Esophagus squamous epithelium (tissue), 5 donors: ENCODE results near the gene TRIM49D2. TPM values are rescaled to one million over a fixed set of nuclear protein-coding genes. Genes with fewer than 3 reads are reported as not detected.
"Not testable (repeated sequence)": the region's sequence is repeated elsewhere in the genome, so short reads cannot be mapped to it uniquely, and the experiment has no call there.

Experiments
- DNase-seq: peaks from one replicate; lab custom pipeline; 2025; lab: John Stamatoyannopoulos, UW
- H3K27ac ChIP-seq, 4 donors: fragments of 200-600 bp; sonication (generic); one replicate each; pipeline ENCODE4 v1.5.1; 2016 to 2019; ENCODE audit warnings: mild to moderate bottlenecking in 1 of 4
- H3K27me3 ChIP-seq, 4 donors: fragments of 200-600 bp; sonication (generic); 1 replicate in 3 of 4; 2 replicates in 1 of 4; pipeline versions ENCODE4 v1.5.1 to v1.6.0; 2017 to 2021; ENCODE audit warnings: antibody characterized with exemption in 1 of 4
- H3K36me3 ChIP-seq, 3 donors: fragments of 200-600 bp; sonication (generic); one replicate each; pipeline ENCODE4 v1.5.1; 2016 to 2019
- H3K4me1 ChIP-seq, 3 donors: fragments of 200-600 bp; sonication (generic); one replicate each; pipeline ENCODE4 v1.5.1; 2017 to 2019
- H3K4me3 ChIP-seq, 4 donors: fragments of 200-600 bp; sonication (generic); 1 replicate in 3 of 4; 2 replicates in 1 of 4; pipeline ENCODE4 v1.5.1; 2016 to 2019; ENCODE audit warnings: mild to moderate bottlenecking in 2 of 4, moderate library complexity in 1 of 4
- H3K9me3 ChIP-seq, 3 donors: fragments of 200-600 bp; sonication (generic); one replicate each; pipeline ENCODE4 v1.5.1; 2016 to 2019
- POLR2A ChIP-seq, 4 donors: fragments of 450-650 bp; IDR thresholded peaks; one replicate each; pipeline ENCODE4 v1.6.1; 2017; ENCODE audit warnings: antibody characterized with exemption in 4 of 4, mild to moderate bottlenecking in 4 of 4, moderate library complexity in 3 of 4
- WGBS, 2 donors: methylation state at CpG; one replicate each; pipeline ENCODE4 v1.1.5; 2018; 5-methylcytosine and 5-hydroxymethylcytosine counted together
- intact Hi-C: fragments of 100-400 bp; cut with DNase I; formaldehyde crosslinking; loops from one replicate; pipeline ENCODE4 v1.15.0; 2022
- small RNA-seq, 4 donors: library from RNA; depleted of rRNA; stranded (forward); fragments of <200 nt; gene quantifications; one replicate each; pipeline ENCODE3, GENCODE V24; 2016
- total RNA-seq, 4 donors: library from RNA; depleted of rRNA; stranded (reverse); fragments of >200 nt; gene quantifications; one replicate each; pipeline ENCODE4 v1.1.0, GENCODE V29; 2016
- TF ChIP-seq, protein P1 (sequence below), 6 experiments: fragments of 450-650 bp in 4 of 6; fragments of 200-600 bp in 2 of 6; sonication (generic) in 2 of 6; IDR thresholded peaks; one replicate each; pipeline ENCODE4 v1.5.1; 2016 to 2019; ENCODE audit warnings: antibody characterized with exemption in 6 of 6, mild to moderate bottlenecking in 4 of 6, moderate library complexity in 4 of 6
- donor health status: DM: yes; HTN: yes; CAD: no.

The TRIM49D2 gene, protein sequence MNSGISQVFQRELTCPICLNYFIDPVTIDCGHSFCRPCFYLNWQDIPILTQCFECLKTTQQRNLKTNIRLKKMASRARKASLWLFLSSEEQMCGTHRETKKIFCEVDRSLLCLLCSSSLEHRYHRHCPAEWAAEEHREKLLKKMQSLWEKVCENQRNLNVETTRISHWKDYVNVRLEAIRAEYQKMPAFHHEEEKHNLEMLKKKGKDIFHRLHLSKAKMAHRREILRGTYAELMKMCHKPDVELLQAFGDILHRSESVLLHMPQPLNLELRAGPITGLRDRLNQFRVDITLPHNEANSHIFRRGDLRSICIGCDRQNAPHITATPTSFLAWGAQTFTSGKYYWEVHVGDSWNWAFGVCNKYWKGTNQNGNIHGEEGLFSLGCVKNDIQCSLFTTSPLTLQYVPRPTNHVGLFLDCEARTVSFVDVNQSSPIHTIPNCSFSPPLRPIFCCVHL
- not detected for total RNA-seq

DNA sequence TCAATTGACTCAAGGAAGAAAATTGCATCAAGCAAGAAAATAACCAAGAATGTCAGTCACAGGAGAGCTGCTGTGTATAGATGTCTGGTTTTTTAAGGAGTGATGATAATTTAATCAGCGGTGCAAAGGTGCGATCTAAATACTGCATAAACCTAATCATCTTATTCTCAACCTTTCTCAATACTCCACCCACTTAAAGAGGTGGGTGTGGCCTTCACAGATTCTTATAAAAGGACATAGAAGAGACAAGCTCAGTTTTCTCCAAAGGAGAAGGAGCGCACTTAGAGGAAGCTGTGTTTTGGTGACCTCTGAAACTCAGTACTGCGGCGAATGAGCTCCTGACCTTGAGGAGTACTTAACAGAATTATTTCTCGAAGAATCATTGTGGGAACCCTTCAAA is at the start of gene TRIM49D2:
Gene TRIM49D2 (plus strand): TSS at position 301 of the 400 bp plus-strand sequence. CDS start 2,698 bp downstream, outside the sequence.
- H3K36me3 ChIP-seq, H3K27me3 ChIP-seq, intact Hi-C loops, H3K4me3 ChIP-seq, H3K27ac ChIP-seq, H3K4me1 ChIP-seq, H3K9me3 ChIP-seq, DNase-seq: not testable (repeated sequence)
- 94 to 97% methylated on average over 2 of the region's 6 CpGs for WGBS, 2 donors

DNA sequence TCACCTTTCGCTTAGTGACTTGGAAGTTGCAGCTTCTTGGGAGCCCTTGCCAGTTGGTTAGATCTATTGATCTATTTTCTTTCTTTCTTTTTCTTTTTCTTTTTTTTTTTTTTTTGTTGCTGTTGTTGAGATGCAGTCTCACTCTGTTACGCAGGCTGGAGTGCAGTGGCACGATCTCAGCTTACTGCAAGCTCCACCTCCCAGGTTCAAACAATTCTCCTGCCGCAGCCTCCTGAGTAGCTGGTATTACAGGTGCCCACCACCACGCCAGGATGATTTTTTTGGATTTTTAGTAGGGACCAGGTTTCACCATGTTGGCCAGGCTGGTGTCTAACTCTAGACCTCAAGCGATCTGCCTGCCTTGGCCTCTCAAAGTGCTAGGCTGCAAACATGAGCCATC is 46.4 kb upstream of the TRIM49D2 start:
- H3K4me1 ChIP-seq, H3K9me3 ChIP-seq, intact Hi-C loops, H3K36me3 ChIP-seq, H3K4me3 ChIP-seq, DNase-seq, H3K27me3 ChIP-seq, H3K27ac ChIP-seq: not testable (repeated sequence)
- WGBS, 2 donors: 82% methylated on average over 3 of the region's 6 CpGs; no CpG with 5 or more reads in 1 of the 2 donors

DNA sequence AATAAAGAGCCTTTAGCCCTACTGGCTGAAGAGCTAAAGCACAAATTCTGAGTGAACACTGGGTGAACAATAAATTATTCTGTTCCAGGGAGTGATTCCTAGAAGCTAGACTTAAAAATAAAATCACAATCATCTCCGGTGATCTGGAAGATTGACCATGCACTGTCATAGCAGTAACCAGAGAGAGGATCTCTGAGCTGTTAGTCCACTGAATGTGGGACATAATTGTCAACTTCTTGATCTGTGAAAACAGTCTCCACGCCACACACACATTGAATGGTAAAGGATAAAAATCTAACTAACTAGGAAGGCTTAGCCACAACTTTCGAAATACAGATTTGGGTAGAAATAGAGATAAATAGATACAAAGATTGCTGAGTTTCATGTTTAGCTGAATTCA is 30.6 kb upstream of the TRIM49D2 start:
- H3K4me3 ChIP-seq, H3K9me3 ChIP-seq, H3K36me3 ChIP-seq, H3K27me3 ChIP-seq, H3K4me1 ChIP-seq, DNase-seq, H3K27ac ChIP-seq, intact Hi-C loops: not testable (repeated sequence)
- 45 to 83% methylated on average over 2 of the region's 3 CpGs for WGBS, 2 donors

DNA sequence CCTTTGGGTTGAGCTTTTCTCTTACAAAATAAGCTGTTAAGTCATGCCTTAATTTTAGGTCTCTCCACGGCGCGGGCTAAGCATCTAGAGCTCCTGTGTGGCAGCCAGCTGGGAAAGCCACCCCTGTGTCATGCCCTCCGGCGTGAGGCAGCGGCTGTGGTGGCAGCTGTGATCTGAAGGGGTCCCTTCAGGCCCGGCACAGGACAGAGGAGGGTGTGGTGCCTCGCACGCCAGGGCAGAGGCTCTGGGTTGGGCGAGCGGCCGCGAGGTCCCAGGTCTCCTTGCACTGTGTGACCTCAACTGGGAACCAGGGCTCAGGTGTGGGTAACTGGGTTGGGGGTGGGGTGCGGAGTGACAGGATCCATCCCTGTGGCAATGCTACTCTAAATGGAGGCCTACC is 23.1 kb upstream of the TRIM49D2 start:
- H3K4me3 ChIP-seq: not testable (repeated sequence)

DNA sequence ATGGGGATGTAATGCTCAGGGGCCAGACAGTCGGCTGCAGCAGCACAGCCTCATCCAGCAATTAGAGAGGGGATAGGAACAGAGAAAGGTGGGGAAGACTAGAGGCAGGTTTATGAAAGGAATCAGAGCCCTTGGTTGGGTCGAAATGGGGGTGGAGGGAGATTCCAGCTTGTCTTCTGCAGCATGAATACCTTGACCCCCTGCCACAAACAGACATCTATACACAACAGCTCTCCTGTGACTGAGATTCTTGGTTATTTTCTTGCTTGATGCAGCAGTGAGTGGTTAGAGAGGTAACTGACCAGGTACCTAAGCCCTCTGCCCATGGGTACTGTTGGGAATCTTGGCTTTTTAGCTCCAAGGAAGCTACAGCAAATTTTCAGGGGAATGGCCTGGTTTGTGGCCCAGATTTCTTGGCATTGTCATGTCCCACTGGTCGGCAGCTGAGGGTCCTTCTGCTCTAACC is 1.6 kb upstream of the TRIM49D2 start, which contains the start of gene TRIM49D1:
Gene TRIM49D1 (minus strand): TSS at position 51 of the 466 bp plus-strand sequence. CDS start 4,535 bp downstream, outside the sequence.
- DNase-seq: no peak
- Histone ChIP-seq H3K27me3 (no peaks in the 10 kb centered on the region), H3K27ac (no peak within 1 kb of the TSS), H3K9me3 (no peaks in the 10 kb centered on the region), H3K4me1 (no peaks in the 10 kb centered on the region), H3K4me3 (no peak within 1 kb of the TSS), H3K36me3 (no peaks in the 10 kb centered on the region)
- WGBS, 2 donors: 43 to 56% methylated on average over 2 to 3 of the region's 3 CpGs
- intact Hi-C loops: no loop called here
- no peak for TF ChIP-seq POLR2A (IDR thresholded peaks at IDR 0.05)
- TF ChIP-seq, protein P1, sequence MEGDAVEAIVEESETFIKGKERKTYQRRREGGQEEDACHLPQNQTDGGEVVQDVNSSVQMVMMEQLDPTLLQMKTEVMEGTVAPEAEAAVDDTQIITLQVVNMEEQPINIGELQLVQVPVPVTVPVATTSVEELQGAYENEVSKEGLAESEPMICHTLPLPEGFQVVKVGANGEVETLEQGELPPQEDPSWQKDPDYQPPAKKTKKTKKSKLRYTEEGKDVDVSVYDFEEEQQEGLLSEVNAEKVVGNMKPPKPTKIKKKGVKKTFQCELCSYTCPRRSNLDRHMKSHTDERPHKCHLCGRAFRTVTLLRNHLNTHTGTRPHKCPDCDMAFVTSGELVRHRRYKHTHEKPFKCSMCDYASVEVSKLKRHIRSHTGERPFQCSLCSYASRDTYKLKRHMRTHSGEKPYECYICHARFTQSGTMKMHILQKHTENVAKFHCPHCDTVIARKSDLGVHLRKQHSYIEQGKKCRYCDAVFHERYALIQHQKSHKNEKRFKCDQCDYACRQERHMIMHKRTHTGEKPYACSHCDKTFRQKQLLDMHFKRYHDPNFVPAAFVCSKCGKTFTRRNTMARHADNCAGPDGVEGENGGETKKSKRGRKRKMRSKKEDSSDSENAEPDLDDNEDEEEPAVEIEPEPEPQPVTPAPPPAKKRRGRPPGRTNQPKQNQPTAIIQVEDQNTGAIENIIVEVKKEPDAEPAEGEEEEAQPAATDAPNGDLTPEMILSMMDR (IDR thresholded peaks at IDR 0.05): no peak

More for the DNA sequence above, 23.1 kb upstream of the TRIM49D2 start:
- H3K4me1 ChIP-seq, H3K9me3 ChIP-seq, H3K36me3 ChIP-seq, H3K27me3 ChIP-seq, H3K27ac ChIP-seq, DNase-seq, intact Hi-C loops: not testable (repeated sequence)
- WGBS, 2 donors: no CpG with 5 or more reads among the region's 14 CpGs

DNA sequence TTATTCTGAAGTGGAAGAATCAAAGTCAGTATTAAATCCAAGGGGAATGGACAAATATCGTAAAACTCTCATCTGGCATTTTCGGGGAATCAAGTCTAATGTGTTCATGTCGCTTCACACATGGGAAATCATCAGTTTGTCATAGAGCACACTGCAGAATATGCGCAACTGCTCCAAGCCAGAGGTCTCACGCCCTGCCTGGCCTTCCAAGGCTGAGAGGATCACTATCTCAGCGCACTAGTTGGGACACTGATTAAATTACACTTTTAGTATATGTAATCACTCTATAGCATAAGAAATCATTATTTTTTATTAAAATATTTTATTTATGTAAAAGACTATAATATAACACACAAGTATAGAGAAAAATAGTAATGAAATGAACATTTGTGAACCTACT is 37.0 kb downstream of the TRIM49D2 start:
- WGBS, 2 donors: 83 to 93% methylated on average over 3 to 6 of the region's 6 CpGs
- H3K4me1 ChIP-seq, DNase-seq: not testable (repeated sequence)

DNA sequence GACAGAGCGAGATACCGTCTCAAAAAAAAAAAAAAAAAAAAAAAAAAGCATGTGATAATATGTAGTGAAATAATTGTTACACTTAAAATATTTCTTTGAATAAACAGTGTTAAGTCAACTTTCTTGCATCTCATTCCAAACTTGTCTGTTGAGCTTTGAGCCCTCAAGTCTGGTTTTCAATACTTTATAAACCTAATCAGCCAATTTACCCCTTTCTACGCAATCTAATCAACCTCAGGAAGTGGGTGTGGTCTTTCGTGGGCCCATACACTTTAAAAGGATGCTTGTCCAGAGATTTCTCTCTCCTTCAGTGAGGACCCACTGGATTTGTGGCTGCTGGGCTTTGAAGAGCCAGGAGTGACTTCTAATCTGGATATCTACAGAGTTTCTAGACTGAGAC is 41.9 kb downstream of the TRIM49D2 start, which contains the start of gene TRIM64:
Gene TRIM64 (plus strand): TSS at position 301 of the 400 bp plus-strand sequence. CDS start 2,467 bp downstream, outside the sequence.
- H3K4me3 ChIP-seq, H3K27me3 ChIP-seq, H3K4me1 ChIP-seq, H3K9me3 ChIP-seq, intact Hi-C loops, DNase-seq, H3K36me3 ChIP-seq, H3K27ac ChIP-seq: not testable (repeated sequence)
- WGBS, 2 donors: no CpG with 5 or more reads among the region's 4 CpGs

More for the DNA sequence above, 37.0 kb downstream of the TRIM49D2 start:
- H3K27ac ChIP-seq, H3K27me3 ChIP-seq, intact Hi-C loops, H3K36me3 ChIP-seq, H3K9me3 ChIP-seq, H3K4me3 ChIP-seq: not testable (repeated sequence)

Small RNA genes lying within 50 kb of the gene (small RNA-seq; reads per million reads assigned to genes)
- gene AP004607.1: 0 reads per million in 4 donors

Other genes with a start within 250 kb of the TRIM49D2 start
- not detected for gene TRIM77, start 213.8 kb upstream of the TRIM49D2 start, total RNA-seq
- under 1 TPM in 1 of 4 donors, not detected in 3; 0.94 TPM for gene TRIM49, start 115.5 kb upstream of the TRIM49D2 start, total RNA-seq
- gene TRIM64B, start 45.6 kb upstream of the TRIM49D2 start, total RNA-seq: not detected
- gene TRIM49D1, start 1.8 kb upstream of the TRIM49D2 start, total RNA-seq: not detected
- not detected for gene TRIM64, start 42.0 kb downstream of the TRIM49D2 start, total RNA-seq
- gene TRIM49C, start 107.0 kb downstream of the TRIM49D2 start, total RNA-seq: not detected
- gene UBTFL1, start 161.9 kb downstream of the TRIM49D2 start, total RNA-seq: not detected
- gene NAALAD2, start 210.6 kb downstream of the TRIM49D2 start, total RNA-seq: 1 to 10 TPM in 1 of 4 donors, under 1 TPM in 2, not detected in 1; 0.44 to 1.1 (median 0.76) TPM